Activated CD8-positive, alpha-beta memory T cell treated with anti-CD3 and anti-CD28 coated beads for 36 hours (primary cell): ENCODE data around the gene SOX11. TPM values are rescaled to one million over a fixed set of nuclear protein-coding genes. Genes with fewer than 3 reads are reported as not detected.
"Not testable (repeated sequence)": the region's sequence is repeated elsewhere in the genome, so short reads cannot be mapped to it uniquely, and the experiment has no call there.

Experiments used
- CTCF ChIA-PET: fragments of 350-600 bp; sonication (Branson Sonifier 250); formaldehyde crosslinking; loops from one replicate; lab custom pipeline; 2021; ENCODE audit warnings: antibody characterized with exemption; lab: Charles Lee
- POLR2A ChIA-PET: fragments of 350-600 bp; sonication (Branson Sonifier 250); formaldehyde crosslinking; loops from one replicate; lab custom pipeline; 2021; ENCODE audit warnings: antibody characterized with exemption; lab: Charles Lee
- total RNA-seq, 2 experiments: library from RNA; stranded (reverse); gene quantifications; one replicate each; pipeline ENCODE4 v1.2.3, GENCODE V29; 2021

The SOX11 gene
- not detected for total RNA-seq

DNA sequence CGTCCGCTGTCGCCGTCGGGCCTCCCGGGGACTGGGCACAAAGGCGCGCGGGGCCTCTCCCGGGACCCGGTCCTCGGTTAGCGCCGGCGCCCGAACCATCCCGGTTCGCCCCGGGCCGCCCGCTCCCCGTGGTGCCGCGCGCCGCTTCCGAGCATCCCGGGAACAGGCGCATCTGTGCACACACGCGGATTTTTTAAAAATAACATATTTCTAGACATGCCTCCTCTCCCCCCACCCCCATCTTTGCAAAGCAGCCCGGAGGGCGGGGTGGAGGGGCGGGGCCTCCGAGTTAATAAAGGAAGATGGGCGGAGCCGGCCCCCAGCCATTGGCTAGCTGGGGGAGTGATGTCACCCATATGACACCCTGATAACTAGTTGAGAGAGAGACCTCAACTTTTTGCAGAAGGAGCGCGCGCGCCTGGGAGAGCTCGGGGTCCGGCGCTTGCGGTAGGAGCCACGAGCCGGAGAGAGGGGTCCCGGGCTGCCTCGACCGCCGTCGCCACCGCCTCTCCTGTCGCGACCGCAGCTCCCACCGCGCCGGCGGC lies at the start of gene SOX11:
TSS of gene SOX11 (plus strand) at position 400 of the 545 bp plus-strand sequence. CDS start 338 bp downstream, outside the sequence.
- POLR2A ChIA-PET, result no interaction called here
- CTCF ChIA-PET, result no interaction called here

DNA sequence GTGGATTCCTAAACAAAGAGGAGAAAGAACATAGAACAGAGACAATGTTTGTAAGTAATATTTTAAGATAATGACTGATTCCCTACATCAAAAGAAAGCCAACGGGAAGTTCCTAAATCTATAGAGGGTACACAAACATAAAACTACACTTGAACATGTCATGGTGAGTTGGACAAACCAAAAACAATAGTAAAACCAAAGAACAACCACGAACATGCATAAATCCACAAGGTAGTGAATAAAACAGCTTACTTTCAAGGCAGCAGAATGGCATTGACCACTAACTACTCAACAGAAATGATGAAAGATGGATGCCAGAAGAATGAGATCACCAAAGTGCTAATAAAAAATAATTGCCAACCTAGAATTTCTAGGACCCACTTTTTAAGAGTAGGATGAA lies 39.5 kb upstream of the SOX11 start:
- CTCF ChIA-PET, POLR2A ChIA-PET: not testable (repeated sequence)

DNA sequence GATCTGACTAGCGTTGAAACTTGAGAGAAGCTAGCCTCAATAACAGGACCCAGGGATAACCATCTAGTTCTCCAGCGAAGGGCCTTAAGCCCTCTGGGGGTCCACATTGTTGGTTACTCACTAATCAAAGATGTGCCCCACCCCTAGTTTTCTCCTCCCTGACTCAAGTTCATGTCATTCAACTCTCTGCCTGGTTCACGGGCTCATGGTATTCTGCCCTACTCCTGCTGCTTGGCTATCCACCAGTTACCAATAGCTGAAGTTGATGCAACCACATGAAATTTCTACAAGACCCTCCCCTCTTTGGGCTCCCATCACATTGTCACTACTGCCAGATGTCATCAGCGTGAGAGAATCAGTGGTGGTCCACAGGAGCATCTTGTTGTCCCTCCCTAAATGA lies 38.4 kb upstream of the SOX11 start:
- POLR2A ChIA-PET, CTCF ChIA-PET: not testable (repeated sequence)

DNA sequence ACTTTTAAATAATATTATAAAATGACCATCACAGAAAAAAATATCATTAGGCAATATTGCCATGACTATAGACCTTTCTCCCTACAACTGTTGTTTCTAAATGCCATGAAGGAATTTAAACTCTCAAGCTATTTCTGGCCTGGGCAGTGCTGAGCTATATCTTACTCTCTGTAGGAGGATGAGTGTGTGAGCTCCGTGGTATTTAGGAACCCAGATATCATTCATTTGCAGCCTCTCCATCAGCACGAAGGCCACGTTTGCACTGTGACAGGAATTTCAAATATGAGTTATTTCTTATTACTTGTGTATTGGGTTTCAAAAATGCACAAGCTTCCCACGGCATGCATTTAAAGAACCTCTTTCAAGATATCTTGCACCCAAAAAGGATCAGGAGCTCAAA lies 35.0 kb upstream of the SOX11 start:
- POLR2A ChIA-PET, result no interaction called here
- CTCF ChIA-PET, result no interaction called here

DNA sequence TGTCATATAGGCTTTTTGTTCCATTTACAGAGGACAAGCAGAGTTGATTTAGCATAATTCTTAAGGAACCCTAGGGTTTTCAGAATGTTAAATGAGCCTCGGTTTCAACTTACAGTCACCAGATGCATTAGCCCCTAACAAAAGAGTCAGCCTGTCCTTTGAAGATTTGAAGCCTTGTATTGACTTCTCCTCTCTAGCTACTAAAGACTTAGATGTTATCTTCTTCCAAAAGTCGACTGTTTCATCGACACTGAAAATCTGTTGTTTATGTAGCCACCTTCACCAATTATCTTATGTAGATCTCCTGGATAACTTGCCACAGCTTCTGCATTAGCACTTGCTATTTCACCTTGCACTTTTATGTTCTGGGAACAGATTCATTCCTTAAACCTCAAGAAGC lies 31.6 kb upstream of the SOX11 start:
- ChIA-PET CTCF (no interaction called here), POLR2A (no interaction called here)

DNA sequence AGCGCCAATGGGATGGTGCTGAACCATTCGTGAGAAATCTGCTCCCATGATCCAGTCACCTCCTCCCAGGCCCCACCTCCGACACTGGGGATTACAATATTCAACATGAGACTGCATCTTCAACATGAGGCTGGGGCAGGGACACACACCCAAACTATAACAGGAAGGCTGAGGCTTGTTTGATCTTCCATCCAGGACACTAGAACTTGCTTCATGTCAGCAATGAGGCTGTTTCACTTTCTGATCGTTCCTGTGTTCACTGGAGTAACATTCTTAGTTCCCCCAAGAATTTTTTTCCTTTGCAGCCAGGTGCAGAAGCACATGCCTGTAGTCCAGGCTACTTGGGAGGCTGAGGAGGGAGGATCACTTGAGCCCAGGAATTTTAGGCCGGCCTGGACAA lies 30.8 kb upstream of the SOX11 start:
- POLR2A ChIA-PET, result no interaction called here

DNA sequence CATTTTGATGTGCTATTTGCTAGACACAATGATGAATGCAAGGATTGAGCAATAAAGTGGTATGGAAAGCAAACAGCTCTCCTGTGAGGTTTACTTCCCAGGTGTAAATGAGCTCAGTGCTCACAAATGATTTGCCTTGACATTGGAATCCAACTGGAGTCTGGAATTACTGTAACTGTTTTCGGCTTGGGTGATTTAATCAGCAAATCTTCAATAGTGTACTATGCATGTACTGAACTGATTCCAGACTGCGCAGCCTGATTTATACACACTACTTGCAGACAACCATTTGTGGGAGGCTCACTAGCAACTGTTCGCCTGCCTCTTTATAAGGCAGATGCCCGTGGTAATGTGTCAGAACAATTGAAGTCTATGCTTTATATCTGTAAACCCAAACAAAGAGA lies 27.9 kb upstream of the SOX11 start:
- CTCF ChIA-PET, result no interaction called here
- POLR2A ChIA-PET, result no interaction called here

More for the DNA sequence above, 30.8 kb upstream of the SOX11 start:
- CTCF ChIA-PET, result no interaction called here

DNA sequence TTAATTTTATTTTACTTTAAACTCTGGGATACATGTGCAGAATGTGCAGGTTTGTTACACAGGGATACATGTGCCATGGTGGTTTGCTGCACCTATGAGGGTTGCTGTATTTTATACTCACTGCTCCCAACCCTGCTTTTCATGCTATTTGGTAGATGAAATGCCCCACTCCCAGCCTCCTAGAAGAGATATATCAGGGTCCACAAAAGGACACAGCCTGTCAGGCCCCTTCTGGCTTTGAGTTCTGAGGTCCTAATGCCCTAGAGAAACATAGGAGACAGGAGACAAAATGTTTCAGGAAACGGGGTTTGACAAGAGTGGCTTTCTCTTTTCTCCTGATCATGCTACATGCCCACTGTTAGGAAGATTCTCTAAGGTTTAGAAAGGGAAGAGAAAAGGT lies 27.1 kb upstream of the SOX11 start:
- CTCF ChIA-PET, result no interaction called here
- POLR2A ChIA-PET, result no interaction called here

DNA sequence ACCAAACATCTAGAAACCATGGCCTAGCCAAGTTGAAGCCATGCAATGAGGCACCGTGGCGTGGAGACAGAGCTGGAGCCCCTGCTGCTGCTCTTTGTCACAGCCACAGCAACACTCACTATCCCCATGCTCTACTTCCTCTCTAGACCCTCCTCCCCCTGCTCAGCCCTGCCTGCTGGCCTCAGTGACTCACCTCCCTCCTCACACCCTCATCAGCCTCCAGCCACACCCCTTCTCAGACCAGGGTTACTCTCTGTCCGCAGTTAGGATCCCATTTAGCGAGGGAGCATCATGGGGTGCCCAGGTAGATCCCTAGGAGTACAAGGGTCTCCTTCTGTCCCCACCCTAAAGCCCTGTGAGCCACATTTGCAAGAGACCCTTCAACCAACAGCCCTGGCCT lies 25.4 kb upstream of the SOX11 start:
- POLR2A ChIA-PET, result no interaction called here
- CTCF ChIA-PET, result no interaction called here

DNA sequence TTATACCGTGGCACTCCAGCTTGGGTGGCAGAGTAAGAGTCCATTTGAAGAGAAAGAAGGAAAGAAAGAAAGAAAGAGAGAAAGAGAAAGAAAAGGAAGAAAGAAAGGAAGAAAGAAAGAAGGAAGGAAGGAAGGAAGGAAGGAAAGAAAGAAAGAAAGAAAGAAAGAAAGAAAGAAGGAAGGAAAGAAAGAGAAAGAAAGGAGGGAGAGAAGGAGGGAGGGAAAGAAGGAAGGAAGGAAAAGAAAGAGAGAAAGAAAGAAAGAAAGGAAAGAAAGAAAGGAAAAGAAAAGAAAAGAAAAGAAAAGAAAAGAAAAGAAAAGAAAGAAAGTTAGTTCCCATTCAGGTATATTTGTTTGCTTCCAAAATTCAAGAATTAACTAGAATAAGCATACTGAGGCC lies 24.5 kb upstream of the SOX11 start:
- POLR2A ChIA-PET, CTCF ChIA-PET: not testable (repeated sequence)

DNA sequence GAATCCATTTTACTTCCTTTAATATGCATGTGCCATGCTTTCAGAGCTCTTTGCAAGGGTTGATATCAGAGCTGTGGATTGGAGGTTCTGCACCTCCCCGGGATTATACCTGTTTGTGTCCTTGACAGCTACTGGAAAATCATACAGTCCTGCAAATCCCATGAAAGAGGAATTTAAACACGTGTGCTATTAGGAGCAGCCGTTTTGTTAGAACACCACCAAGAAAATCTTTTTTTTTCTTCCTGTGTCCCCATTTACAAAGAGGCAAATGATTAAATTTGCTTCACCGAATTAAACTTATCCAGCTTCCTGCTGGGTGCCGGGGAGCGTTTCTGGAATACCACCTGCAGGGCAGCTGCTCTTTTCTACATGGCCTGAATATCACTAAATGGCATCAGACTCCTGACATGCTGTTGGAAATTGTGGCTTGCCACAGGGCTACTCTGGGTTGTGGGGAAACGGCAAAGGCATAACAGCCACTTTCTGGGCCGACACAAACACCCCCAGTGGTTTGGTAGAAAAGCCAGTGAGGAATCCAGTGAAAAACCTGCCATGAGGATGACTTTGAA lies 23.4 kb upstream of the SOX11 start:
- ChIA-PET POLR2A (no interaction called here), CTCF (no interaction called here)

DNA sequence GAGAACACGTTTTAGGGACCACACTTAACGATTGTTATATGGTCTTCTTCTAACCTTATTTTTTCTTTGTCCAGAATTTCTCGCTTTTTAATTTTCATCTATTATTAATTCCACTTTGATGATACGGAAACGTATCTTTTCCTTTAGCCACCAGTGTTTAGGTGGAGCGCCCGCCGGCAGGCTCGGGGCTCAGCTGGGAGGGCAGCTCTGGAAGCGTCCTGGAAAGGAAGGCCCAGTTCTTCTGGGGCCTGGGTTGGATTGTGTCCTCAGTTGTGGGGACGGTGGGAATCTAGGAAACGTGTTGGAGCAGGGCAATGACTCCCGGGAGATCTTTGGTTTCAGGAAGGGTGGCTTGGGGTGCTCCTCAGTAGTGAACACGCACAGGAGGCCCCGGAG lies 19.4 kb upstream of the SOX11 start:
- ChIA-PET CTCF (no interaction called here), POLR2A (no interaction called here)

DNA sequence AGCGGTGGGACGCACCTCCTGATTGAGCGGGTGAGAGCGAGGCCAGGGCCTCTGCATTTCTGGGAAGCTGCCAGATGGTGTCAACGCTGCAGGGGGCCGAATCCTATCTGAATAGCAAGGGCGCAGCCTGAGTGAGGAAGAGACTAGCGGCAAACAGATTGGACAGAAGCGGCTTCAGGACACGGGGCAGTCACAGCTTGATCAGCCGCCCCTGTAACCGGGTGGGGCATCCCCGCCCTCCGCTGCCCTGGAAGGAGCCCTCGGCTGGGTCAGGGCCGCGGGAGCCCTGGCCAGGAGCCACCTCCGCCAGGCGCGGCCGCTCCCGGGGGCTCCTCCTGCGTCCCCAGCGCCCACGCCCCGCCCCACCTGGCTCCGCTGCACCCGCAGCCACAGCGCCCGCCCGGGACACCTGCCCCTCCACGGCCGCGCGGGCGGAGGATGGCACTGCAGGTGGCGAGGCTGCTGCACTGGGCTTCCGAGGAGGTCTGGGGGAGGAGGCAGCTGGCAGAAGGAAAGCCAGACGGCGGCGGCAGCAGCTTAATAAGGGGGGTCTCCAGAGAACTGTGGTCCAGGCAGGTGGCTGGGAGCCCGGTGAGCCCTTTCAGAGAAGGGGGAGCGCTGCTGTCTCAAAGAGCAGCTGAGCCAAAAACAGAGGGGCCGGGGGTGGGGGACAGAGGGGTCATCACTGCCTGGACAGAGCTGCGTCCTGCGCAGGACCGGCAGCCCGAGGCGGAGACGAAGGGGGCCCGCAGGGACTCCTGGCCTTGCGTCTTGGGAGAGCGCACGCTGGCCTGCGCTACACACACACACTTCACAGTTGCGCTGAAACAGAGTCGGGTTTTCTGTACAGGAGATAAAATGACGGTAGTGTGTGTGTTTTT lies 18.8 kb upstream of the SOX11 start:
- ChIA-PET POLR2A (no interaction called here), CTCF (no interaction called here)

DNA sequence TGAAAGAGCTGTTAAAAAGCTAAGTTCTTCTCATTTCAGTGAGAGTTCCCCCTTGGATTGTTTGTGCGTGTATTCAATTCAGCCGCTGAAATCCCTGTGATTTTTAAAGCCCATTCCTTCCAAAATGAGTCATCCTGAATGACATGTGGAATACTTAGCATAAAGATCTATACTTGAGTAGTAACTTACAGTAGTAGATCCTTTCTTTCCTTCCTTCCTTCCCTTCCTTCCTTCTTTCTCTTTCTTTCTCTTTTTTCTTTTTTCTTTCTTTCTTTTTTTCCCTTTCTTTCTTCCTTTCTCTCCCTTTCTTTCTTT lies 18.2 kb upstream of the SOX11 start:
- ChIA-PET CTCF (no interaction called here), POLR2A (no interaction called here)

DNA sequence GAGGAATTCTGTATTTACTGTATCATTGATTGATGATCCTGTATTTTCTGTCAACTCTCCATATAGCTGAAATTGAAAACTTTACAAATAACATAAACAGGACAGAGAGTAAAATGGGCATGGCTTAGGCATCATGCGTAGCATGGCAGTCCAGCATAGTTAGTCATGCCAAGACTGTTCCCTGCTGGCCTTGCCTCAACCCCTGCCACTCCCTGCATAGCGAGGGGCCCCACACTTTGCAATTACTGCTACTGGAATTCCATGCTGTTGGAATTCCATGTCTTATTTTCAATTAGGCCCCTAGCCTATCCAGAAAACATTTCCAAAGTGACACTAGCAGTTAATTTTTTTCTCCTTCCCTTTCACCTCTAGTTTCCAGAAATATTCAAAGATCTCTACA lies 15.1 kb upstream of the SOX11 start:
- CTCF ChIA-PET, result no interaction called here
- POLR2A ChIA-PET, result no interaction called here

DNA sequence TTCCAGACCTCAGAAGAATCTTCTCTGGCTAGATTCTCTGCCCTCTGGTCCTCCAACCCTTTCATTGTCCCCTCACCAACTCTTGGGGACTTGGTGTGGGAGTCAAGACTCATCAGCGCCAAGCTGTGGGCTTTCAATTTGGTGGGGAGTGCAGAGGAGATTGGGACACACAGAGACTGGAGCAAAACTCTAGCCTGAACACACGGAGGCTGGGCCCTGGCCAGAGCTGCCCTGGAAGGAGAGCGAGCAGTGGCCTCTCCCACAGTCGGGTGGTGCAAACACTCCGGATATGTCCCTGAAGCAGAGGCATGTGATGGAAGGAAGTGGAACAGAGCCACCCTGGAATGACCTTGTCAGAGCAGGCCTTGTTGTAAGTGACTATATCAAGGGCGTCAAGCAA lies 8.7 kb upstream of the SOX11 start:
- ChIA-PET POLR2A (no interaction called here), CTCF (no interaction called here)

DNA sequence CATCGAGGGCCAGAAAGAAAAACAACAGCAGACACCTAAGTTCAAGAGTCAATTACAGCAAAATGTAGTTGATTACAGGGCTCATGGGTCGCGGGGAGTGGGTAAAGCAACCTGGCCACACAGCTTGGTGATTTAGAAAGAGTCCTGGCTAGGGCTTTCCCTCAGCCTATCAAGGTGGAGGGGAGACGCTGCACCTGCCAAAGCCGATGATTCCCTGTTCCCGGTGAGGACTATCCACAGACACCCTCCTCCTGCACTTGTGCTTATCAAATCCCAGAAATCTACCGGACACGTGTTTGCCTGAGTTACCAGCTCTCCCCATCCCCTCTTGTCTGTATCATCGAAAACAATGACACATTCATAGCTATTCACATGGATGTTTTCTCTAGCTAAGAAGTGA lies 7.0 kb upstream of the SOX11 start:
- ChIA-PET POLR2A (no interaction called here), CTCF (no interaction called here)

DNA sequence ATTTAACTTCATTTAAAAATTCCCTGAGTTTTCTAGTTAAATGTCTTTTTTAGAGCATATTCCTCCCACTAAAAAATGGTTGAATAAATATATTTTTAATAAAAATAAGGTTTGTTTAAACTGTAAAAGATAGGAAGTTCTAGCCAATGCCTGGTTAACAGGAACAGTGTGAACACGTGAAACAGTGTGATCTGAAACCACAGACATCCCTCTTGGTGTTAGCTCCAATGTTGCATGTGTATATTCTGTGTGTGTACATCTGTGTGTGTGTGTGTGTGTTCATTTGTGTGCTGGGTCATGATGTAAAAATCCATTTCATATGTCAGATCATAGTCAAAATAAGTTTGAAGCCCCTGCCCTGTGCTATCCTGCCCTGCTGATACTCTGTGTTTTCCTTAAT lies 6.1 kb upstream of the SOX11 start:
- POLR2A ChIA-PET, result no interaction called here

DNA sequence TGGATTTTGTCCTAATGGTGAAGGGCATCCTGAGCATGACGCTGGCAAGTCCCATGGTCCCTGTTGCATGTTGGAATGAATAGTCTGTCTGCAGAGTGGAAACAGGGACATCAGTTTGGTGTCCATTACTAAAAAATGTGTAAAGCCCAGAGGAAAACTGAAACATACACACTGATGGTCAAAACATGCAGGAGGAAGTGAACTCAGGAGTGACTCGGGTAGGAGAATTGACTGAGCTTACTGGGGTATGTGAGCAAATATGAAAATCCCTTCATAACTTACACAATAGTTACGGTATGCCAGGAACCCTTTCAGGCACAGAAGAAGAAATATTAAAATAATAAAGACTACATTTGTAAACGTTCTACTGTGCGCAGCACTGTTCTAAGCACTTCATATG lies 5.6 kb upstream of the SOX11 start:
- ChIA-PET POLR2A (no interaction called here), CTCF (no interaction called here)

More for the DNA sequence above, 6.1 kb upstream of the SOX11 start:
- CTCF ChIA-PET, result no interaction called here

DNA sequence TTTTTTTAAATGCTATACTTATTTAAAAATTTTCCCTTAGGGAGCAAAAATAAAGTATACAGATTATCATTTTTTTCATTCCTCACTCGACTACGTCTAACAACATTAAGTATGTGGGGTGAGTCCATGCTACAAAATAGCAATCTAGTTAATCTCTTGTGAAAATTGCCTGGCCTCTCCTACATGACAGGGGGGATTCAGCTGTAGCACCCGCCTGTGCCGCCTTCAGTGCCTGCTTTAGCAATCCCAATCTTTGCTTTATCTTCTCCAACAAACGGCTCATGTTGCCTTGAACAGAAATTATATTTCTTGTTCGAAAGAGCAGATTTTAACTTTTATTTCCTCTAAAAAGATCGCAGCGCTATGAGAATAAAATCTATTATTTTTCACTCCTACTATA lies 2.4 kb upstream of the SOX11 start:
- POLR2A ChIA-PET, result no interaction called here
- CTCF ChIA-PET, result no interaction called here

DNA sequence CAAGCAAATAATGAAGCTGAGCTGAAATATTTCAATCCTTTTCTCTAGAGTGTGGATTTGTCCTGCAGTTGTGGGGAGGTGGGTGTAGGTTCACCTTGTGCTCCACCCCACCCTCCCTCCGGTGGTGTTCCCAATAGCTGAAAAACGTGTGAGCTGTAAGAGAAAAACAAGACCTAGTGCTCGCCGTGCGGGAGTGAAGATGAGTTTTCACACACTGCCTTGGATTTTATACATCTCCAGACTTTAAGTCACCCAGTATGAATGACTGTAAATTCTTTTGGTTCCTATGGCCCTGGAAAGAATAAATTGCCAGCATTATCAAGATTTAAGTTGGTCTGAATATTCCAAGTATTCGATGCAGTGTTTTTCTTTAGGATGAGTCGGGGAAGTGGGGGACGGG lies 1.9 kb upstream of the SOX11 start:
- POLR2A ChIA-PET, result no interaction called here
- CTCF ChIA-PET, result no interaction called here
